NCI-H748 (cell line): ENCODE data around the gene HOXA3.
A peak's percentile ranks its signal among the peaks of the same experiment; 100 is the strongest.

Experiments
- DNase-seq: peaks from one replicate; lab custom pipeline; 2025; ENCODE audit not compliant: unreplicated experiment; lab: John Stamatoyannopoulos, UW

The HOXA3 gene

DNA sequence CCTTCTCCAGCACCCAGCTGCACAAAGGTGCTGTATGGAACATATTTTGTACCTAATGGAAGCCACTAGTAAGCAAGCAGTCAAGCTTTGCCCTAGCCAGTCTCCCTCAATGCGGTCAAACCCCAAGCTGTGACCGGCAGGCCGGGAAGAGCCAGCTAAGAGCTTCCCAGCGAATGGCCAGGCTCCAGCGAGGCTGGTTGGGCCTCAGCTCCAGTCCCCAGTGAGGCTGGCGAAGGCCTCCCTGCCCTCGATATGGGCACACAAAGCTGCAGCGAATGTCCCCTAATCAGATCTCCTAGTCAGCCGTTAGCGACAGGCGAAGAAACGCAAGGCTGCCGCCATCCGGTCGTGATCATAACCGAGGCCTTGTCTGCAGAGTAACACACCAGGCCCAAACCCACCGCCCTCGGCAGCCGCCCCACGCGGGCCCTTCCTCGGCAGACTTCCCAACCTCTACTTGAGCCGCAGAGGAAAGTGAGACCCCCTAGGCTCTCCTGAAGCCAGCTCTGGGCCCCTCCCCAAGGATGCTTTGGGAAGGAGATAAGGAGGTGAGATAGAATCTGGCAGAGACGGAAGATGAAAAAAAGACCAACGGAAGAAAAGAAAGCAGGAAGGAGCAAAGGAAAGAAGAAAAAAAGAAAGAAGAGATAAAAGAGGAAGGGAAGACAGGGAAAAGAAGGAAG, 16.0 kb upstream of the HOXA3 start:
- DNase-seq = peak; percentile 16

DNA sequence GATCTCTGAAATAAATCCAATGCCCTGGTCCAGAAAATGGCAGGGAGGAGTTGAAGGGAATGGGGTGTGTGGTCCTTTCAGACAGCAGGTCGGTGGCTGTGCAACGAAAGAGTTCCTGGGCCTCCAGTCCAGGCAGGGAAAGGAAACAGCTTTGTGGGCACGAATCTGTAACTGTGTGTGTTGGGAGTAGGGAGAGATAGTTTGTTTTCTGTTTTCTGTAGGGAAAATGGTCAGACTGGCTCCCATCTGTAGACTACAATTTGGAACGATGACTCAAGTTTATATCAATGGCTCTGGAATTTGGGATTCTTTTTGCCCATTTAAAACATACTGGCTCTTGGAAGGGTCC, 15.5 kb upstream of the HOXA3 start:
- no peak for DNase-seq

DNA sequence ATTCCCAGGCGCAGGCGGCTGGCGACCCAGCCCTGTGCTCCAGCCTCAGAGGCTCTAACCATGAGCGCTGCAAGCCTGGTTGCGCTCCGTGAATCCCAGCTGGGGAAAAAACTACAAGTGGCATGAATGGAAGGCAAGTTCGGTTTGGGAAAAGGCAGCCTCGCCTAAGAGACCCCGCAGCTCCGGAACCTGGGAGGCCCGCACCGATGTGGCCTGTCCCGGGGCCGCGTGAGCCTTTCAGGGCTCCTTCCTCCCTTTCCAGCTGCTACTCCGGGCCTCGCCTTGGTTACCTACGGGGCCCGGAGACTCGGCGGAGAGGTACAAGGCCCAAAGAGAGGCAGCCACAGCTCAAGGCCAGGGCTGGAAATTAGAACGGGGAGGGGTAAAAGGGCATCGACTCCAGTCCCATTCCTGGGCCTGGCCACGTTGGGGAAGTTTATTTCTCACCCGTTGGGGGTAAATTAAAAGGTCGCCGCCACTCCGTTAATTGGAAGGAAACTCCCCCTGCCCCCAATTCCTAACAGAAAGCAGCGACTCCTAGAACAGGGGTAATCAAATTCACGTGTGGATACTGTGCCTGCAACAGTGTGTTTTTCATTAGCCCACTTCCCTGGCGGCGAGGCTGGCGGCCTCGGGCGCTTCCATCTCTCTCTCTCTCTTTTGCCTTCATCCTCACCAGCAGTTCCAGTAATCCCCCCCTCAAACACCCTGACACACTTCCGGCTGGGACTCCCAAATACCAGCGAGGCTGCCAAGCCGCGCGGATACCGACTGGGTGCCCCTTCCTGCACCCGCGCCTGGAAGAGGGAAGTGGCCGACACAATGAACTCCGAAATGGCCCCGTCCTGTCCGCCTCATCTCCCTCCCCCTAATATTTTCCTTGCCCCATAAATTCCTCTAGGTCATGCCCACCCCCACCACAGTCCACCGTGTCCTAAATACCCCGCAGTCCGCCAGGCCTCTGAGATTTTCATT, 14.4 kb upstream of the HOXA3 start:
- DNase-seq = no peak

DNA sequence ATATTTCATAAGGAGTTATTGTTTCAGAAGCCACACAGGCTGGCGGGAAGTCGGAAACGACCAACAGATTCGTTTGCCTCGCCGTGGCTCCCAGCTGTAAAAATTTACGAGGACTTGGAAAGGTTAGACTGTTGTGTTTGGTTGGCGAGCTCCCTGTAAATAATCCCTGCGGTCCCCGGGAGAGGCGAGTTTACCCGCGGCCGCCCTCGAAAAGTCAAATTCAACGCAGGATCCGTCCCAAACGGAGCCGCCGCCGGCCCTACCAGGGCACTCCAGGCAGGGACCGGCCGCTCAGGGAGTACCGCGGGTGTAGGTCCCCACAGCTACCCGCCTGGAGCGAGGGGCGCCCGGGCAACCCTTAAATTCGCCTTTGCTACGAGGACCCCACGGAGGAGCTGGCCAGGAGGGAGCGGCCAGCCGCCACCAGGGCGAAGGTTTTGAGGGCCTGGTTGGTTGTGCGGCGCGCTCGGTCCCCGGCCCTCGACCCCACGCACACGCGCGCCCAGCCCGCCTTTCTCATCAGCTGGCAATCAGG, 13.7 kb upstream of the HOXA3 start:
- no peak for DNase-seq

DNA sequence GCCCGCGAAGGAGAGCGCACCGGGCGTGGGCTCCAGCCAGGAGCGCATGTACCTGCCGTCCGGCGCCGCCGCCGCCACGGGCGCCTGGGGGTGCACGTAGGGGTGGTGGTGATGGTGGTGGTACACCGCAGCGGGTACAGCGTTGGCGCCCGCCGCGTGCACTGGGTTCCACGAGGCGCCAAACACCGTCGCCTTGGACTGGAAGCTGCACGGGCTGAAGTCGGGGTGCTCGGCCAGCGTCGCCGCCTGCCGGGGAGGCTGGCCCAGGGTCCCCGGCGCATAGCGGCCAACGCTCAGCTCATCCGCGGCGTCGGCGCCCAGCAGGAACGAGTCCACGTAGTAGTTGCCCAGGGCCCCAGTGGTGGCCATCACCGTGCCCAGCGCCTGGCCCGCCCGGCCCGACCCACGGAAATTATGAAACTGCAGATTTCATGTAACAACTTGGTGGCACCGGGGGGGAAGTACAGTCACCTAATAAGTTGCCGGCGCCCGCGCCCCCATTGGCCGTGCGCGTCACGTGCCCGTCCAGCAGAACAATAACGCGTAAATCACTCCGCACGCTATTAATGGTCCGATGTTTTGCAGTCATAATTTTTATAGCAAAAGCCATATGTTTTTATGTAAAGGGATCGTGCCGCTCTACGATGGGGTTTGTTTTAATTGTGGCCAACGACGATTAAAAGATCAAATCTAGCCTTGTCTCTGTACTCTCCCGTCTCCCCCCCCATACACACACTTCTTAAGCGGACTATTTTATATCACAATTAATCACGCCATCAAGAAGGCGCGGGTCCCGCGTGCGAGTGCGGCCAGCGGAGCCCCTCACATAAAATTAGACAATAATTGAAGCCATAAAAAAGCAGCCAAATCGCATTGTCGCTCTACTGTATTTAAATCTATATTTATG, 13.0 kb upstream of the HOXA3 start, which contains the start of gene HOXA9:
HOXA9 (minus strand) TSS at position 449 of the 907 bp plus-strand sequence; CDS start at position 369, 80 bp downstream.
- no peak for DNase-seq

DNA sequence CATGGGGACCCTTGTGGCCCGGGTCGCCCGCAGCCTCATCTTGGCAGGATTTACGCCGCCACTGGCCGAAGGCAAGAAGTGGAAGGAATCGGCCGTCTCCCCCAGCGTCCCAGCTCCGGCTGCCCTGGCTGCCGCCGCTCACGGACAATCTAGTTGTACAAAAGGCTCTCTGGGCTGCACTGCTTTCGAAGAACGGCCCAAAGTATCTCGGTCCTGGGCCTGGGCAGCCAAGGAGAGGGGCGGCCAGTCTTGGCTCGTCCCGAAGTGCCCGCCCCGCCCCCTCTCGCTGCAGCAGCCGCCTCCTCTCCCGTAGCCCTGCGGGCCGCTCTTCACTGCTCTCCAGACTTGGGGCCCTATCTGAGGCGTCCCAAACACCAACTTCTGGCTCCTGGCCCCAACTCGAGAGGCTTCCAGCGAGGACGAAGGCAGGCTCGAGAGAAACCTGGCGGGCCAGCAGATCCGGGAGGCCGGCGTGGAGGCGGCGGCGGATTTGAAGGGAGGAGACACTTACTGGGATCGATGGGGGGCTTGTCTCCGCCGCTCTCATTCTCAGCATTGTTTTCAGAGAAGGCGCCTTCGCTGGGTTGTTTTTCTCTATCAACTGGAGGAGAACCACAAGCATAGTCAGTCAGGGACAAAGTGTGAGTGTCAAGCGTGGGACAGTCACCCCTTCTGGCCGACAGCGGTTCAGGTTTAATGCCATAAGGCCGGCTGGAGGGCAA, 12.1 kb upstream of the HOXA3 start:
- no peak for DNase-seq

DNA sequence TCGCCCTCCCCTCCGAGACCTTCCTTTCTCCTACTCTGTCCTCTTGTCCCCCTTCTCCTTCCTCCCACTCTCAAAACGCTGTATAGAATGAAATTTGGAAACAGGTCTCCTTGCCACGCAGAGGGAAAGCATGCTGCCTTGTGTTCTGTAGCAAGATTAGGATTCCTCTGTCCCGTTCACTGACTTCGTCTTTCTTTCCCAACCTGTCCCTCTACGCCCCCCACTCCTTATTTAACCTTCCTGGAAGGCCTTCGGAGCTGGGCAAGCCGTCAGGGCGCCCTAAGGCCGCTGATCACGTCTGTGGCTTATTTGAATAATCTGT, 11.6 kb upstream of the HOXA3 start:
- DNase-seq = no peak

DNA sequence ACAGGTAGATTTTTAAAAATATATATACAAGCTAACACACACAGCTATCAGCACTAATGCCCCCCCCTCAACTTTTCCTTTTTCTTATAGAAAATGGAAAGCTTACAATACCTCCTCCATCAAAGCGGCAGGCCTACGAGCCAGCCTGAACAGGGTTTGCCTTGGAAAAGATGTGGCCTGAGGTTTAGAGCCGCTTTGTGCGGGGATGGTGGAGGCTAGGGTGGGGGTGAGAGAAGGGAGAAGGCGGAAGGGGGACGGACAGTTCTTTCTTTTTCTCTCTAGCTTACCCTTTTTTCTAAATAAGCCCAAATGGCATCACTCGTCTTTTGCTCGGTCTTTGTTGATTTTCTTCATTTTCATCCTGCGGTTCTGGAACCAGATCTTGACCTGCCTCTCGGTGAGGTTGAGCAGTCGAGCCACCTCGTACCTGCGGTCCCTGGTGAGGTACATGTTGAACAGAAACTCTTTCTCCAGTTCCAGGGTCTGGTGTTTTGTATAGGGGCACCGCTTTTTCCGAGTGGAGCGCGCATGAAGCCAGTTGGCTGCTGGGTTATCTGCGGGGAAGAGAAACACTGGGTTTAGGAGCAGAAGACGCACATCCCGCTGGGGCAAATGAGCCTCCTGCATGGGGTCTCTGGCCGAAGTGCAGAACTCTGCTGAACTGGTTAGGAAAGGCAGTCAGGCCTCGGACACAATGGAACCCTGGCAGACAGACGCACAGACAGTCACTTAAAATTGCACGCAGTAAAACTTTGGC, 11.1 kb upstream of the HOXA3 start:
- DNase-seq = no peak

DNA sequence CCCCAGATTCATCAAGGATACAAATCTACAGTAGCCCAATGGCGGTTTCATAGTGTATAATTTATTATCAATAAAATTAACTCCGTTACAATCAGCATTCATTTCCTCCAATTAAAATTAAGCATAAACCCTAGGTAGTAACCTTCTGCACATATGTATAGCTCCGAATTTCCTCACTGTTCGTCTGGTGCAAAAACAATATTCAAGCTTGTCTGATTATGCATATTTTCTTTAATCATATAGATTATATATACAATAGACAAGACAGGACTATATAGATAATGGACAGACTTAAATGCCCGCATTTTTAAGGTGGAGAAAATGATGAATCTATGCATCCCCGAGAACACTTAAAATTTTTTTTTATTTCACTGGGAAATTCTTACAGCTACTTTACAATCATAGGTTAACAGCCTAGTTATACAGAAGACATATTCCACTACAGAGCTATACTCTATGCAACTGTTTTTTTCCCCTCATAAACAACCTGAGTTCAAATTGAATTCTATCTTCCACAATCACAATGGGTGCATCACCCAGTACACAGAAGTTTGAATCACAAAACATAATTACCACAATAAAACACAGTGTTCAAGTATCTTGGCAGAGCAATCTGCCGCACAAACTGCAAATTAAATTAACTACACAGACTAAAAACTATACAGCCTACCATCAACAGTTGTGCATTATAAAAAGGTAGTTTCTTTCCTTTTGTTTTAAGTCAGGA, 10.3 kb upstream of the HOXA3 start:
- no peak for DNase-seq

DNA sequence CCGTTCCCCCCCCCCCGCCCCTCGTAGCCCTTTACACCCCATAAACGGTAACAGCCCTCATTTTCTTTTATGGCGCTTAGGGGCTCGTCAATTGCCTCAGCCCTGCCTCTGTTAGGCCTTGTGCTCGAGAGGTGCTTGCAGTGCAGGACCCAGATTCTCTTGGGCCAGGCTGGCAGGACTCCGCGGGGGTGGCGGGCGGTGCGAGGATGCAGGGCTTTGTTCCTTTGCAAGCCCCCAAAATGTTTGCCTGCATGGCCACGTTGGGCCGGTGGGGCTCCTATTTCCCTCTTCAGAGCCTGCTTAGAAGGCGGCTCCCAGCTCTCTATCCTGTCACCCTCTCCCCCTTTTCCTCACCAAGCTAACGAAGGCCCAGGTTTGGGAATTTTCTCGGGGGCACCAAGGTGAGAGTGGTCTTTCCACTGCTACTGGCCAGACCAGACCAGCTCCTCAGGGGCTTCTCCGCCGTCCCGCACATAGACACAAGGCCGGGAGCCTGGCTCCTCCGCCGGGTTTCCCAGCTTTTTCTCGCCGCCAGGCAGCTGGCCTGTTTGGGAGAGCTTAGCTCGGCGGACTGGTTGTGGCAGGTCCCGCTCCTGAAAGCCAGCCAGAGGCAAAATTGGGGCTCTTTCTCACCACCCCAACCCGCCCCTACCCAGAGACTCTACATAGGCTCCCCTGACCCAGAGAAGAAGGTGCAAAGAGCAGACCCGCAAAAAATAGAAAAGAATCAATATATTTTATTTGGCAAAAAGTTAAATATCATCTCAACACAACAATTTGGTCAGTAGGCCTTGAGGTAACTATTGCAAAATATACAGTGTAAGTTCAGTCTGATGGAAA, 9.6 kb upstream of the HOXA3 start:
- no peak for DNase-seq

DNA sequence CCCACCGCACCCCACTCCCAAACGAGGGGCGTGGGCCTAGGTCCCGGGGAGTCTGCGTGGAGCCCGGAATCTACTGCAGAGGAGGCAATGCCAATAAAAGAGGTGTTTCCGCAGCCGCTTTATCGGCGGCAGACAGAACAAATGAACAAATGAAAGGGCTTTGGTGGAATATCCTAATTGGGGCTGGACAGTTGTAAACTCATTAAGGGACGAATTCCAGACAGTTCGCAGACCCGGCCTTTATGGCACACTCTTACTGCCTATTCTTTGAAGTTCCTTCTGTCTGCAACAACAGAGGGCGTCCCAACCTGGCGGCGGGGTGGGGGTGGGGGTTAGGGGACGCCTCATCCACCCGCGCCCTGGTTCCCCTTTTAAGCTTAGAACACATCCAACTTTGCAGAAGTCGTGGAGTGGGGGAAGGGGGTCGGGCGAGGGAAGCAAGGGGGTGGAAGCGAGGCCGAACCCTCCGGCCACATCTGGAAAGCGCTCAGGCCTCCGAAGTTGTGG, 8.9 kb upstream of the HOXA3 start:
- no peak for DNase-seq

DNA sequence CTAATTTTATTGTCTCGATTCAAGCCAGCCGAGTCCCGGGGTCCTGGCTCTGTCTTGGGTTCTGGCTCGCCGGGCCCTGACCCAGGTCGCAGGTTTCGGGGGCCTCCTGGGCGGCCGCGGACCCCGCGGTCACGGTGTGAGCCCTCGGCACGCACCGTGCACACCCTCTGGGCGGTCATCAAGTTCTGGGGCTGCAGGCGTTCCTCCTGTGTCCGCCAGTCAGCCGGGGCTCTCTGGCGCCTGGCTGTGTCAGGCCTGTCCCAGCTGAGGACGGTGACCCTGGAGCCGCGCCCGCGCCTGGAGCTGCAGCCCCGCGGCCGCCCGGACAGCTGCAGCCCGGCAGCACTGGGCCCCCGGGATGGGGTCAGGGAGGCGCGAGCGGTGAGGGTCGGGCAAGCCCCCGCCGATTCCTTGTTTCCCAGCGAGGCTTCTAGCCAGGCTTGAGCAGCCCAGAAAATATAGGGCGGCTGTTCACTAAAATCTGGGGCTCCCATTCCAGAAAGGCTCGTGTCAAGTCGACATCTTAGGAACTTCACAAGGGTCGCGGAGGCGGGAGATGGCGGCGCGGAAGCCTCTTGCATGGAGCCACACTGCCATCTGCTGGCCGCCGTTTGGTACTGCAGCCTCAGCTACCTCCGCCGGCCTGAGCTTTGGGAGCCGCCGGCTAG, 8.3 kb upstream of the HOXA3 start:
- peak; percentile 85 for DNase-seq

DNA sequence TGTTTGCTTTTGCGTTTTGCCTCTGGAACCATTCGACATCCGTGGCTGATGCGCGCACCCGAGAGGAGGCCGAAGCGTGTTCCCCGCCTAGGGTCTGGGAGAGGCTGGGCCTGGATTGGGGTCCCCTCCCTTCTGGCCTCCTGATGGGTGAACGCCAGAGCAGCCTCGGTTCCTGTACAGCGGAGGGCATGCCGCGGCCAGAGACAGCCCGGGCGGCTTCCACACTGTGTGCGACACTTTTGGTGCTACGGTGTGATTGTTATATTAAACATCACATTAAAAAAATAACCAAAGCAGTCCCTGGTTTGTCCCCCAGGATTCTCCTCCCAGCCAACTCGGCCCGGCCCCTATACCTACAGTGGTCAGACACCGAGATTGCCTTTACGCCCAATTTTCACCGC, 7.8 kb upstream of the HOXA3 start:
- DNase-seq = peak; percentile 19

DNA sequence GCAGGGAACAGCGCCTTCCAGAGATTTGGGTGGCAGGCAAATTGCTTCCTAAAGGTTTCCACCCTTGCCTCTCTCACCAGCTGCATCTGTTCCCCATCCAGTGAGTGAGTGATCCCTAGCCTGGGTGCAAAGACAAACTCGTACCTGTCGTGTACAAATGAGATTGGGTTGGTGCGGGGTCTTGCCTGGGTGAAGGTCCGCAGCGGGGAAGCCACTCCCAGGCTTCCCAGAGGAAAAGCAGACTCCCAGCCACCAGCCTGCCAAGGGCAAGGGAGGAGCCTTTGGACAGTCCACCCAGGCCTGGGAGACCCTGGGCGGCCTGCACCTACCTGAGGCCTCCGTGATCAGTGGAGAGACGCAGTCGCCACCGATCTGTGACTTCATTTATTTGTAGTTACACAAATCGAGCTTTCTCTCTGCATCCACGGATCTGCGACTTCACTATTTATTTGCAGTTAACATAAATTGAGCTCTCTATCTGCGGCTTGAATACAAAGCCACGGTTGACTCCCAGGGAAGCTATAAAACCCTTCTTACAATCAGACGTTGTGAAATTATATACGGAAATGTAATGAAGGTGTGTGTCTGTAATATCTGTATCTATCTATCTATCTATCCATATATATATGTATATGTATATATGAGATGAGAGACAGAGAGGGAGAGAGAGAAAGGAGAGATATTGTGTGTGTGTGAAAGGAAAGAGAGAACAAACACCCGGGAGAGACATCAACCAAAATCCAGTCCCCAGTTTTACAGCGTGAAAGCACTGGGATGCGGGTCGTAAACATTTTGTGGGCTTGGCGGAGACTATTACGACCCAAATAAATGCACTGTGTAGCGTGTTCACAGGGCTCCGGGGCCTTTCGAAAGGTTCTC, 7.1 kb upstream of the HOXA3 start:
- DNase-seq = no peak

DNA sequence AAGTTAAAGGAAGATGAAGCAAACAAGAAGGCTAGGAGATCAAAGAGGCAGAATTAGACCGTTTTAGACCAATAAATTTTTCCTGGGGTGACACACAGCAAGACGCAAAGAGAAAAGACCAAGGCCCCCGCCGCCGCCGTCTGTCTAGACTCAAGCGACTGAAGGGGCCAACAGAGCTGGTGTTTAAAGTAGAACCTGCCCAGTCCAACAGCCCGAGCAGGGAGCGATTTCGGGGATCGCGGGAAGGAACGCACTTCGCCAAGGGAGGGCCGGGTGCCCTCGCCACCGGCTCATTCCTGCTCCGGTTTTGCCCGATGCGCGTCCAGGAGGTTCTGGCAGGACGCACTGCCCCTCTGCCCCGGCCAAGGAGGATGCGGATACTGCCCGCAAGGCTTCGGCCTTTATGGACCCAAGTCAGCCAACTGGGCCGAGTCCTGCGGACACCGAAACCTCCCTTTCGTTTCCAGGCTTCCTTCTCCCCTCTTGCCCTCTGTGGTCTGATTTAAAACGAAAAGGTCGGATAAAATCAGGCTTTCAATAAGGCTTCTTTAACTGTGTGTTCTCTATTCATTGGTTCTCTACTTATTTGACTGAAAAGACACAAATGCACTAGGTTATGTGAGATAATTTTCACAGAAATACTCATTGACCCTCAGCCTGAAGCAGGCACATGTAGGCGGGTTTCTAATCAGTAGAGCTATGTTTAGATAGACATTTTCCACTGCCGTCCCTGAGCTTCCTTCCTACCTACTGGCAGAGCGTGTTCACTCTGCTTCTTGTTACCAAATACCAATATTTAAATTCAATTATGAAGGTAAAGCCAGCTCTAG, 6.3 kb upstream of the HOXA3 start:
- DNase-seq = no peak
